Cardiac ventricle fibroblast (primary cell): Measurements from ENCODE around the gene ZMAT2. TPM values are rescaled to one million over a fixed set of nuclear protein-coding genes. Genes with fewer than 3 reads are reported as not detected.

Experiments used
- total RNA-seq: library from RNA; depleted of rRNA; stranded (reverse); fragments of >200 nt; gene quantifications from 2 replicates; pipeline ENCODE4 v1.2.3, GENCODE V29; 2015

Gene ZMAT2
- 18.2 and 25.1 TPM in 2 replicates for total RNA-seq

DNA sequence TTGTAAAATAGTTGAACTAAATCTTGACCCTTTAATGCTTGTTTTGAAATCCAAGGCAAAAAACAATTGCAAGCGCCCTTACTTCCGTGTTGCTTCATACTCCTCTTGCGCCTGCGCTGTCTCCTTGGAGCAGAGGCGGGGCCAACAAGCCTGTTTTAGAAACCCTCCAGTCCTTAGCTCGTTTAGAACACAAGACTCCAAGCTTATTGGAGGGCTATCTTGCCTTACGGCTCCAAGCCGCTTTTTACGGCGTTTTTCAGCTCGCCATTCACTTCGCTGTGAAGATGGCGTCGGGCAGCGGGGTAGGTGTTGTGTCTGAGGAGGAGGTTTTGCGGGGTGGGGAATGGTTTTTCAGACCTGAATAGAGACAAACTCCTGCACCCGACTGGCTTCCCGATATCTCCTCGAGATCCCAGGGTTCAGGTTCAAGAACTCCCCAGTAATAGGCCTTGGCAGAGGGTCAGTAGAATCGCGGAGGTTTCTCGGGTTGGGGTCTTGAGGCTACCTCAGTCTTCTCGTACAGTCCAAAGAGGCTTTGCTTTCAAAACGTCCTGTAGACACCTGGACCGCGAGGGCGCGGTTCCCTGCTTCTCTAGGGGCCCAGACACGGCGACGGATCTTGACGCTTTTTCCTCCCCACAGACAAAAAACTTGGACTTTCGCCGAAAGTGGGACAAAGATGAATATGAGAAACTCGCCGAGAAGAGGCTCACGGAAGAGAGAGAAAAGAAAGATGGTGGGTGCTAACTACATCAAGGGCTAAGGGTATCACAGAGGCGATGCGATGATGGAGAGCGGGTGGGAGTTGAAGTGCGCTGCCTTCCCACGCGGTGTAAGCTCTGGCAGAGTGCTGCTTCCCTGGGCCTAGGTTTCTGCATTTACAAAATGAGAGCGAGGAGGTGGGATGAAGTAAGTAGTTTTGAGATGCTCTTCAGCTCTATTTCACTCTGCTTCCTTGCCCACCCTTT lies at the start of gene ZMAT2:
Gene ZMAT2, plus strand, starts transcription at position 271 of the 968 bp plus-strand sequence. Its CDS starts 14 bp downstream, at position 285.

DNA sequence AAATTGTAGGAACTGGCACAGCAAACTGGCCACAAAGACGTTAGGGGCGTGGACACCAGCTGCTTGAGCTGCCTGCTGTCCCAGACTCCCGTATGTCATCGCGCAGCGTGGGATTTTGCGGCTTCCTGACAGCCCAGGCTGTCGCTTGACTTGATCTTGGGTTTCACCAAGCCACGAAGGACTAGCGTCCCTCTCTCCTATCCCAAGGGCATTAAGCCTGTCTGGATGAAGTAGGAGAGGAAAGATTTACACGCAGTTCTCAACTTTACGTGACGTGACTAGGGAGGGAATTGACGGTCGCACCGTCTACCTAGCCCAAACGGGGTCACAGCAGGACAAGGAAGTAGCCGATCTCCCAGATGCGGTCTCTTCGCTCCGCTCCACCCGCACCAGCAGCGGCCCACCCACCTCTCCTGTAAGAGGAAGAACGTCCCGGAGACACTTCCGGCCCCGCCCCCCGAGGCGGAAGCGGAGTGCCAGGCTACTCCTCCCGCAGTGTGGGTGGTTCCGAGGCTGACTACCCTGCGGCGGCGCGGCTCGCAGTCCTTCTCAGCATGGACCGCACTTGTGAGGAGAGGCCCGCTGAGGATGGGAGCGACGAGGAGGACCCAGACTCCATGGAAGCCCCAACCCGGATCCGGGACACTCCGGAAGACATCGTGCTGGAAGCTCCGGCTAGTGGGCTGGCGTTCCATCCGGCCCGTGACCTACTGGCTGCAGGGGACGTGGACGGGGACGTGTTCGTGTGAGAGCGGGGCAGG lies 35.7 kb upstream of the ZMAT2 start, which contains the start of gene WDR55:
Gene WDR55, plus strand, starts transcription at position 546 of the 761 bp plus-strand sequence. Its CDS starts 9 bp downstream, at position 555.

DNA sequence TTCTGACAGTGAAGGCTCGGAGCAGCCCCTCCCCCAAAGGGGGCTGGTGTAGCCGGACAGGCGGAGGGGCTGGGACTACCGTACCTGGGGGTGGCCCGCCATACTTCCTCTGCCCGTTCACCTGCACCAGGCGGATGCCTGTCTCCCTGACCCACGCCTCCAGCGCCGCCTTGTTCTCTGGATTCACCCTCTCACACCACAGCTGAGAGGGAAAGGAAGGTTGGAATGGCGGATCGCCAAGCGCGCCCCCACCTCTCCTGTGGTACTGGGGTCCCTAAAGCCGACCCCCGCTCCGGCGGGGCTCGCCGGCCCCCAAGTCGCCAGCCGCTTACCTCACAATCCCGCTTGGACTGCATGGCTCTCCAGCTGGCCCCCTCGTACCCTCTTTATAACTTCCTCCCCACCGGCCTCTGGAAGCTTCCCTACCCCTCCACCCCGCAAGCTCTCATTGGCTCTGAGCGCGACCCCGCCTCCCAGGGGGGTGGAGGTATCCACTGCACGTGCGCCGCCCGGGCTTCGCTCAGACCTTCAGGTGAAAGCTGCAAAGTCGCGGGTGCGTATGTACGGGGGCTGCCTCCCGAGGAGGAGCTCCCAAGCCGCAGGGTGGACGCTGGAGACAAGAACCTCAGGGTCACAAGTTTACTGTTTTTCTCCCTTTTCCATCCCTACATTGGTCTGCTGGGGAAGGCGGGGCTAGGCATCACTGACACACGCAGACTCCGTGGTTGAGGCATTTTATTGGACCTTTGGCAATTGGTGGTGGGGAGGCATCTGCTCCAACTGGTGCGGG lies 26.9 kb upstream of the ZMAT2 start, which contains the start of gene DND1:
Gene DND1, minus strand, starts transcription at position 390 of the 790 bp plus-strand sequence. Its CDS starts 34 bp downstream, at position 356.

DNA sequence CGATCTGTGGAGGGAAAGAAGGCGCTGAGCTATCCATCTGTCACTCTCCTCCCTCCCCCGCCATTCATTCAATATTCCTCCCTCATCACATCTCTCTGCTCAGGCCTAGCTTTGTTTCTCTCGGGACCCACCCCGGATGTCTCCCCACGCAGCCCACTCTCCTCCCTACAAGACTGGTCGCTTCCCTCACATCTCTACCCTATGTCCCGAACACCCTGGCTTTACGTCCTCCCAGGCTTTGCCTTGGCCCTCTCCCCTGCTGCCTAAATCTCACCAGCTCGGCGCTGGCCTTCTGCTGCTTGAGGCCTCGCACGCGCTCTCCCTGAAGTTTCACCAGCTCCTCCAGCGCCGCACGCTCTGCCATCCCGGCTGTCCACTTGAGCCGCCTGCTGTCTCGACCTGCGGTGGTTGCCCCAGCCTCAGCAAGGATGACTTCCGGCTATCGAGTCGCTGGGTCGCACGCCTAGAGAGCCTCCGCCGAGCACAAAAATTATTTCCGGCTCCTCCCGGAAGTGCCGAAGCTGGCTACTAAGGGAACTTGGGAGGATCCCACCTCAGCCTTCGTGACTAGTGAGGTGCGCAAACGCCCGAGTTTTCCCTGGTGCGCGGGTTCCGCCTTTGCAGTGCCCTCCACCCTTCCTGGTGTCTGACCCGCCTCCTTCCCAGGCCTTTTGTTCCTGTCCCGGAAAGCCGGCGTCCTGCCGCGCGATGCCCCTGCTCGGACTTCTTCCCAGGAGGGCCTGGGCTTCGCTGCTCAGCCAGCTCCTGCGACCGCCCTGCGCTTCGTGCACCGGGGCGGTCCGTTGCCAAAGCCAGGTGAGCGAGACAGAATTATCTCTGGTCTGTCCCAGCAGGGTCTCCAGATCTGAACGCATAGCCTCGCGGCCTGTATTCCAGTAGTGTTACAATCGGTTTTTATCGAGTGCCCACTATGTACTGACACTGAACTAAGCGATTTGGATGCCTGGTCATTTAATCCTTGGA lies 9.0 kb upstream of the ZMAT2 start, which contains the start of the genes HARS1 and HARS2:
Gene HARS1, minus strand, starts transcription at position 430 of the 984 bp plus-strand sequence. Its CDS starts 66 bp downstream, at position 364.
Gene HARS2, plus strand, starts transcription at position 515 of the 984 bp plus-strand sequence. Its CDS starts 194 bp downstream, at position 709.

Other genes starting within 250 kb of the ZMAT2 start
- 7.4 and 15.3 TPM in 2 replicates for gene EIF4EBP3, start 152.8 kb upstream of the ZMAT2 start, total RNA-seq
- 24.0 and 25.6 TPM in 2 replicates for gene SRA1, start 143.0 kb upstream of the ZMAT2 start, total RNA-seq
- 8.4 and 9.0 TPM in 2 replicates for gene APBB3, start 135.8 kb upstream of the ZMAT2 start, total RNA-seq
- 26.9 and 37.6 TPM in 2 replicates for gene SLC35A4, start 135.6 kb upstream of the ZMAT2 start, total RNA-seq
- 0.15 and 1.3 TPM in 2 replicates for gene CD14, start 67.3 kb upstream of the ZMAT2 start, total RNA-seq
- gene TMCO6, start 61.0 kb upstream of the ZMAT2 start, total RNA-seq, result 26.7 and 72.8 TPM in 2 replicates
- 47.4 and 58.0 TPM in 2 replicates for gene NDUFA2, start 52.8 kb upstream of the ZMAT2 start, total RNA-seq
- 62.4 and 66.5 TPM in 2 replicates for gene IK, start 52.6 kb upstream of the ZMAT2 start, total RNA-seq
- 15.8 and 18.2 TPM in 2 replicates for gene WDR55, start 35.5 kb upstream of the ZMAT2 start, total RNA-seq
- gene DND1, start 26.9 kb upstream of the ZMAT2 start, total RNA-seq, result not detected in 2 replicates
- 43.6 and 55.7 TPM in 2 replicates for gene HARS1, start 9.1 kb upstream of the ZMAT2 start, total RNA-seq
- 20.3 and 21.3 TPM in 2 replicates for gene HARS2, start 9.0 kb upstream of the ZMAT2 start, total RNA-seq
- gene PCDHA1, start 85.7 kb downstream of the ZMAT2 start, total RNA-seq, result 0.05 TPM in 1 of 2 replicates, not detected in the other
- not detected in 2 replicates for gene PCDHA2, start 94.4 kb downstream of the ZMAT2 start, total RNA-seq
- 0.10 and 0.25 TPM in 2 replicates for gene PCDHA3, start 100.6 kb downstream of the ZMAT2 start, total RNA-seq
- gene PCDHA4, start 106.6 kb downstream of the ZMAT2 start, total RNA-seq, result 0.24 and 0.31 TPM in 2 replicates
- gene PCDHA5, start 121.2 kb downstream of the ZMAT2 start, total RNA-seq, result not detected in 2 replicates
- gene PCDHA6, start 127.5 kb downstream of the ZMAT2 start, total RNA-seq, result 0.37 and 0.64 TPM in 2 replicates
- 0.15 and 0.56 TPM in 2 replicates for gene PCDHA7, start 133.8 kb downstream of the ZMAT2 start, total RNA-seq
- gene PCDHA8, start 140.7 kb downstream of the ZMAT2 start, total RNA-seq, result 0.06 TPM in 1 of 2 replicates, not detected in the other
- gene PCDHA9, start 147.9 kb downstream of the ZMAT2 start, total RNA-seq, result 0.05 TPM in 1 of 2 replicates, not detected in the other
- gene PCDHA10, start 155.4 kb downstream of the ZMAT2 start, total RNA-seq, result 0.06 and 0.59 TPM in 2 replicates
- gene PCDHA11, start 168.5 kb downstream of the ZMAT2 start, total RNA-seq, result not detected in 2 replicates
- gene PCDHA12, start 174.9 kb downstream of the ZMAT2 start, total RNA-seq, result 0.06 and 0.34 TPM in 2 replicates
- 0.39 TPM in 1 of 2 replicates, not detected in the other for gene PCDHA13, start 181.7 kb downstream of the ZMAT2 start, total RNA-seq
- 0.25 TPM in 1 of 2 replicates, not detected in the other for gene PCDHAC1, start 225.9 kb downstream of the ZMAT2 start, total RNA-seq